Stimulated activated CD4-positive, alpha-beta T cell treated with anti-CD3 and anti-CD28 coated beads, TNF-alpha, amount 100 ng/mL, for 48 hours (primary cell): ENCODE measurements around the gene AKT1.
"Not testable (repeated sequence)": the region's sequence is repeated elsewhere in the genome, so short reads cannot be mapped to it uniquely, and the experiment has no call there.

Source experiments
- DNase-seq, 3 donors: peaks; one replicate each; pipeline ENCODE4 v3.0.0-alpha.2; 2020; ENCODE audit warnings: low read depth in 3 of 3

Gene AKT1

GRCh38 chr14:104818714-104819161, 23.2 kb upstream of the AKT1 start:
- no peak for DNase-seq

DNA sequence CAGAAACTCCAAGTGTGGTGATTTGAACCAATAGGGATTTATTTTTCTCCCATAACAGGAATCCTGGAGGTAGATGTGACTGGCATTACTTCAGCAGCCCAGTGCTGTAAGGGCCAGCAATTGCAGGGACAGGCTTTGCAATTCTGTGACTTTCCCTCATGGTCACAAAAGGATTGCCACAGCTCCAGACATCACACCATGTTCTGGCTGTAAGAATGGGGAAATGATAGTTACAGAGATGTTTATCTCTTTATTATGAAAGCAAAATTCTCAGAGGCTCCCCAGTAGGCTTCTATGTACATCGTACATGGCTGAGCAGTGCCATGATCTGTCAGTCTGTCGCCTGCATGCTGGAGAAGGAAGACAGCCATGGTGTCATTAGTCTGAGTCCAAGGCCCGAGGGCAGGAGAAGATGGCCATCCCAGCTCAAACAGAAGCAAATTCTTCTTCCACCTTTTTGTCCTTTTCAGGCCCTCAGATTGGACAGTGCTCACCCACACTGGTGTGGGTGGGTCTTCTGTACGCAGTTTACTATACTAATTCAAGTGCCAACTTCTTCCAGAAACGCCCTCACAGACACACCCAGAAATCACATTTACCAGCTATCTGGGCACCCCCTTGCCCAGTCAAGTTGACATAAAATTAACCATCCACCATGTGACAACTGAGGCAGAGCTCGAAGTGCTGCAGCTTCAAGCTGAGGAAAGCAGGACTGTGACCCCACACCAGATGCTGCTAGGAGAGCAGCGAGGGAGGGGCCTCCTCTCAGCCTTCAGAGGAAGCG, 22.6 kb upstream of the AKT1 start:
- no peak for DNase-seq

DNA sequence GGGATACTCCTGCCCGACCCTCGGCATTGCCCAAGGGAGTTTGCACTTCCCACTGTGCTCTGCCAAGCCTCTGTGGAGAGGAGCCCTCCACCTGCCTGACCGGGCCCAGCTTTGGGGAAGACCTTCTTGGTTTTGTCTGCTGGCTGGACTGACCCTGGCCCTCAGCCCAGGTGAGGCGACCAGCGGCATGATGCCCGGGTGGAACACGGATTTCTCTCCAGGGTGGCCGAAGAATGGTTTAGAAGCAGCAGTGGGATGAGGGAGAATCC, 21.0 kb upstream of the AKT1 start:
- no peak for DNase-seq

DNA sequence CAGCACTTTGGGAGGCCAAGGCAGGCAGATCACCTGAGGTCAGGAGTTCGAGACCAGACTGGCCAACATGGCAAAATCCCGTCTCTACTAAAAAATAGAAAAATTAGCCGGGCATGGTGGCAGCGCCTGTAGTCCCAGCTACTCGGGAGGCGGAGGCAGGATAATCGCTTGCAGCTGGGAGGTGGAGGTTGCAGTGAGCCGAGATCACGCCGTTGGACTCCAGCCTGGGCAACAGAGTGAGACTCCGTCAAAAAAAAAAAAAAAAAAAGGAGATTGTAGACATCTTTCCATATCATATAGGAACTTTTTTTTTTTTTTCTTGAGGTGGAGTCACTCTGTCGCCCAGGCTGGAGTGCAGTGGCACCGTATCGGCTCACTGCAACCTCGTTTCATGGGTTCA, 19.2 kb upstream of the AKT1 start:
- DNase-seq: not testable (repeated sequence)

DNA sequence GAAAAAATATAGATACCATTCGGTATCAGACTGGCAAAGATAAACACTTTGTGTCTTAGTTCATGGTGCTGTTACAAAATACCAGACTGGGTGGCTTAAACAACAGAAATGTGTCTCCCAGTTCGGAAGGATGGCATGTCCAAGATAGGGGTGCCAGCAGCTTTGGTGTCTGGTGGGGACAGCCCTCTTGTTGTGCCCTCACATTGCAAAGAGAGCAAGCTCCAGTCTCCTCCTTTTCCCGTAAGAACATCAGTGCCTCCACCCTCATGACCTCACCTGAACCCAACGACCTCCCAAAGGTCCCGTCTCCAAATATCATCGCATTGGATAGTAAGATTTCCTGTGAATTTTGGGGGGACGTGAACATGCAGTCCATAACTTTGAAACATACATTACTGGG, 17.7 kb upstream of the AKT1 start:
- DNase-seq: no peak

DNA sequence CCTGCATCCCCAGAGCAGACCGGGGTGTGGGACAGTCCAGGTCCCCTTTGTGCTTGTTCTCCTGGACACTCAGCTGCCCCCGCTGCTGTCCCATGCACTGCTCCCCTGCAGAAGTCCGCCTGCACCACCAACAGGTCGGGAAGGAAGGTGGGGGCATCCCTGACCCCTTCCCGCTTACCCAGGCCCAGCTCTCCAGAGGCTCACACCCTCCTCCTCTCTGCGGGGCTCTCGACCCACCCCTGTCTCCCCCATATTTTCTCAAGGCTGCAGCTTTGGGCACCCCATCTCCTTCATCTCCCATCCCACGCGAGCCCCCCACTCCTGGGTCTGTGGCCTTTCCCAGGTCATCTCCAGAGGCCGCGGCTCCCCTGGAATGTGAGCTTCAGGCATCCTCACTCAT, 14.8 kb upstream of the AKT1 start:
- DNase-seq: no peak

DNA sequence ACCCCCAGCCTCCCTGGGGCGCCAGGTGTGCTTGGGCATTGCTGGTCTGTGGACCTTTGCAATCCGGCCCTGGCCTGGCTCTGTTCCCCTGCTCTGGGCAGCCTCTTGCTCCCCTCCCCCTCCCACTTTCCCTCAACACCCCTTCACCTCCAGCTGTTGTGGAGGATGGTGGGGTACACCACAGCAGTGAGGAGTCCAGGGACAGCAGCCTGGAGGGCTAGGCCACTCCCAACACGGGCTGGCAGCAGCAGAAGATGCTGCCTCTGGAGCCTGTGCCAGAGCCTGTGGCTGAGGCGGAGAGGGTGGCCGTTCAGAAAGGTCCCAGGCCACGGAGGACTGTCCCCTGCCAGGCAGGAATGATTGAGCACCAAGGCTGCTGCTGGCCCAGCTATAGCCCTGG, 12.9 kb upstream of the AKT1 start:
- DNase-seq: no peak

DNA sequence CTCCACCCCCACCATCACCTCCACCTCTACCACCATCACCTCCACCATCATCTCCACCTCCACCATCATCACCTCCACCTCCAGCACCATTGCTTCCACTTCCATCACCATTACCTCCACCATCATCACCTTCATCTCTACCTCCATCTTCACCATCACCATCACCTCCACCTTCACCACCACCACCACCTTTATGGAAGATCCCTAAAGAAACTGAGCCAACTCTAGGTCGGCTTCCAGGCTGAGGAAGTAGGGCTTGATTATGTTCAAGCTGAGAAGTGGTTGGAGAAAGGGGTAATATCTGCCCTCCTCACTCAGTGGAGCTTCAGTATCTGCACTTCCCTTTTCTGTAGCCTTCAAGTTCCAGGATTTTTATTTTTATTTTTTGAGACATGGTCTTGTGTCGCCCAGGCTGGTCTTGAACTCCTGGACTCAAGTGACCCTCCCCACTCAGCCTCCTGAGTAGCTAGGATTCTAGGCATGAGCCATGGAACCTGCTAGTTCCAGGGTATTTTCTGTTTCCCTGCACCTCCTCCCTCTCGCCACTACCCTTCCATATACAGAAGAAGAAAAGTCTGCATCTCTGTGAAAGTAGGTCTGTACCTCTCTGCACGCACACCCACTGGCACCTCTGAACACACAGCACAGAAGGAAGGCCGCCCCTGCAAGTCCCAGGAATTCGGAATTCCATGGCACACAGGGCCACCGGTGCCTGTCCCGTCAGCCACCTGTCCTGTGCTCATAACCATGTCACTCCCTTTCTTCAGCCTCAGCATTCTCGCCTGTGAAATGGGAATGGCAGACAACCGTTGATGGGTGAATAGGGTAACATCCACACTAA, 11.3 kb upstream of the AKT1 start:
- no peak for DNase-seq

DNA sequence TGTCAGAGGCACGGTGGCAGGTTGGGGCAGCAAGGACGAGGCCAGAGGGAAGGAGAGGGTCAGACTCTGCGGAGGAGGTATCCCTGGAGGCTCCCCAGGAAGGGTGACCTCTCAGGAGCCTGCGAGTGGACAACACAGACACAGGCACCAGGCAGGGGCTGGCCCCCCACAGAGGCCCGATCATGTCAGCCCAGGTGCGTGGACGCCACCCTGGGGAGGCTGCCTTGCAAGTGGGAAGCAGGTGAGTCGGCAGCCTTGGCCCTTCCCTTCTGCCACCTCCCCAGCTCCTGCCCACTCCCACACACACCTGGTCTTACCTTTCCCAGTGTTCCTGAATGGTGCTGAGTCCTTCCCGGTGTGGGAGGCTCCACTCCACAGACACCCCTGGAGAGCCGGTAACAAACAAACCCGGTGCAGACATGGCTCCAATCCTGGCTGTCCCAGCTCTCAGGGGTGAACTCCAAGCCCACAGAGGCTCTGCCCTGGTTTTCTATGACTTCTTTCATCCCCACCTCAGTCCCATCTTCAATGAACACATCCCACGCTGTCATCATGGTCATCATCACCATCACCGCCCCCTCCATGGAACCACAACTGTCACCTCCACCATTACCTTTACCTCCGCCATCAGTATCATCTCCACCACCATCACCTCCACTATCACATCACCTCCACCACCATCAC, 10.5 kb upstream of the AKT1 start:
- no peak for DNase-seq

DNA sequence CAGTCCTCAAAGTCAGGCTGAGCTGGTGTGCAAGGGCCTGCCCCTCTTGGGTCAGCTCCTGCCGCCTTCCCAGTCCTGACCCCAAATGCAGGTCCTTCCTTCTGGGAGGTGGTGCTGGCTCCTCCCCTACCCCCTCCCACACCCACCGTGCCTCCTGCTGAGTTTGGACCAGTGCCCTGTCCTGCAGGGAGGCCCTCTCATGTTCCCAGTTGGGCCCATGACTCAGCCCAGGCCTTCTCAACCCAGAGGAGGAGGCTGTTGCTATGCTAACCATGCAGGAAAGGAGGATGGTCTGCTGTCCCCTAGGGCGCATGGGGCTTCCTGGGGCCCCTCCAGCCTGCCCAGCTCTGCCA, 9.8 kb upstream of the AKT1 start:
- DNase-seq: no peak

GRCh38 chr14:104804481-104805325, 9.2 kb upstream of the AKT1 start:
- no peak for DNase-seq

DNA sequence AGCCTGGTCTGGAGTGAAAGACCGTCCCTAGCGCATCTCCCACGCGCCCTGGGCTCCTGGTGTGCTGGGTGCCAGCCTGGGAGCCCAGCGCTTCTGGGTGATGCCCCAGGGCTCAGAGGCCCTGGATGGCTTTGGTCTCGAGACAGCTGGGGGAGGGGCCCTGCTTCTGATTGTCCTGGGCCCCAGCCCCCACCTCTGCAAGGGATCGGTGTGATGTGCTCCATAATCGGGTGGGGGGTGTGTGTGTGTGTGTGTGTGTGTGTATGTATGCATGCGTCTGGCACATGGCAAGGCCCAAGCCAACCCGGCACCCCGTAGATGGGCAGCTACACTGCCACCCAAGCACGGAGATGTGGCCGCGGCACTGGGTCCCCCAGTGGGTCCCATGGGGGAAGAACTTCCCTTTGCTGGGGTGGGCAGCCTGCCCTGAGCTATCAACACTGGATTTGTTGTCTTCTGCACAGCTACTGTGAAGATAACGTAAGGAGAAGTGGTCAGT, 8.4 kb upstream of the AKT1 start:
- DNase-seq: no peak

DNA sequence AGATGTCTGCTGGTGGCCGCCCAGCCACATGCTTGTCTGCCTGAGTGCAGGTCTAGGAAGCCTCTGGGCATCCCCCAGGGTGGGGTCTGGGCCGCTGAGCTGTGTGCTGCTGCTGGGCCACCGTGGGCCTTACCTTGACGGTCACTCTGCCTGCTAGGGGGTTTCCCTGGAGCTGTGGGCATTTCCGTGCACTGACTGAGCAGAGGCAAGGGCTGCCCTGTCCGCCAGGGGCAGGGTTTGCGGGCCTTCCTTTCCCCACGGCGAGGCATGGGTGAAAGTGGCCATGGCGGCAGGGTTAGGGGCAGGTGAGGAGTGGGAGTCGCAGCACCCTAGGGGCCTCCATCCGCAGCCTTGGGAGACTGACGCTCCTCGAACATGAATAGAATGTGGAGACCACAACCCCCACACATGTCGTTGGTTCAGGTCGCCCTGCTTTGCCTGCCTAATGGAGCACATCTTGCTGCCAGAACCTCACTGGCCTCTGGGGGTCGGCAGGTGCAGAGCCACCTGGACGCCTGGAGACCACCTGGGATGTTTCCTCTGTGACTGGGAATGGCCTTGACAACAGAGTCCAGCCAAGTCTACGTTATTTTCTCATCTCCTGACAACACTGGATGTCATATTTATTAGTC, 7.8 kb upstream of the AKT1 start:
- no peak for DNase-seq

DNA sequence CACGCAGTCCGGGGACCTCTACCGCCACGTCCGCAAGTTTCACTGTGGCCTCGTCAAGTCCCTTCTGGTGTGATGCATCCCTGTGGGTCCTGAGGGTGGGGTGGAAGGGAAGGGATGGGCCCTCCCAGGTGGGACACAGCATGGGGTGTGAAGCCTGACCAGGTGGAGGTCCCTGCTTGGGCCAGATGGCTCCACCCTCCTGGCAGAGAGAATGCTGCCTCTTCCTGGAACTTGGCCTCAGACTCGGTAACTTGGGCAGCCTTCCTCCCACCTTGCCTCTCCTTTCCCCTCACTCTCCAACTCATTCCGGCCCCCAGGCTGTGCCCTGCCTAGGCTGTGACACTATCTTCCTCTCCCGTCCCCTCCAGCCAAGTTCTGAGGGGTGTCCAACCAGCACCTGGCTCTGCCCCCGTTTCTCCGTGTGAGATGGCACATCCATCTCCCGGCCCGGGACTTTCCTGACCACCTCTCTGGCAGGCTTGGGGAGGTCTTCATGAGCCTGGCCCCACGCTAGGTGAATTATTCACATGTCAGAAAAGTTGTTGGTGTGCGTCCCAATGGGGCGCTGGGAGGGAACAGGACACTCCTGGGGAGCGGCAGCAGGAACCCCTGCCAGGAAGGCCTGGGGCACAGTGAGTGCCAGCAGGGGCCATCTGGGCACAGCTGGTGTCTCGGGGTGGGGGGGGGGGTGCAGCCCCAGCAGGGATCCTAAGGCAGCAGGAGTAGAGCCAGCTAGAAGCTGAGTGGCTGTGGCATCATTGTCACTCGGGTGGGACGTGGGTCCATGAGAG, 7.0 kb upstream of the AKT1 start:
- DNase-seq: no peak

GRCh38 chr14:104801520-104802393, 6.2 kb upstream of the AKT1 start:
- no peak for DNase-seq

GRCh38 chr14:104800771-104801519, 5.4 kb upstream of the AKT1 start, which contains the start of gene ZBTB42:
ZBTB42 (plus strand) TSS chr14:104801101; CDS start chr14:104801198, 97 bp downstream.
- peak in 1 of 3 donors; percentile 37 for DNase-seq

DNA sequence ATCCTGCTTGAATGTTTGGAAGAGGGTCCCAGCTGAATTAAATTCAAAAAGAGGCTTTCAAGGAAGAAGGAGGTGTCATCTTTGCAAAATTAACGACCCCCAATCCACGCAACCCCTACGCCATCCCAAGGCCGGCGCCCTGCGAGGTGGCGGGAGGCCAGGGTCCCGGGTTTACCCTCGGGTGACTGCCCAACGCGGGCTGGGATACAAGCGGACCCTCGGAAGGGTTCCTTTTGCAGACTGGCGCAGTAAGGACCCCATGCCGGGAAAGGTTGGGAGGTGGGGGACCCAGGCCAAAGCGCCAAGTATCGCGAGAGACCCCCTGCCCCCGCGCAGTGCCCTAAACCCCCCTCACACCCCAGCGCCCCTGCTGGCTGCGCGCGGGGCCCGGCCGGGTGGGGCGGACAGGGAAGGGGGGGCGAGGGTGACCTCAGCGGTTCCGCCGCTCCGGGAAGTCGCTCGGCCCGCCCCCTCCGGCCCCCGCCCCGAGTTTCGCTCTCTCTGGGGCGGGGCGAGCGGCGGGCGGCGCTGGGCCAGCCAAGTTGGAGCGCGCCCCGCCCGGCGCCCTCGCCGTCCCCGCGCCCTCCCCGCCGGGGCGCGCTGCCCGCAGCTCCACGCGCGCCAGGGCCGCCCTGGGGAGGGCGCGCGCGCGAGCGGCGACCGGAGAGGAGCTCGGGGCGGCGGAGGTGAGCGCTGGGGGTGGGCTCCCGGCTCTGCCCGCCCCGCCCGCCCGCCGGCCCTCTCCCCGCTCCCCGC, 4.6 kb upstream of the AKT1 start:
- peak; percentile 35 to 79 (median 48) for DNase-seq
